IMR-90 (cell line): ENCODE results near the gene CTSS. TPM values are rescaled to one million over a fixed set of nuclear protein-coding genes. Genes with fewer than 3 reads are reported as not detected.

Experiments
- ATAC-seq: fragments of 200-7000 bp; cut with Tn5 transposase; 2 replicates; pipeline ENCODE4 v1.9.1; 2020; ENCODE audit warnings: low read depth, mild to moderate bottlenecking, moderate library complexity
- BruUV-seq: library from RNA; stranded (reverse); fragments of 400-500 nt; replicated peaks from 2 replicates; lab custom pipeline; 2021; lab: Mats Ljungman, UMichigan
- CTCF ChIA-PET: fragments of 300-600 bp; formaldehyde crosslinking; extraction: SDS; loops from one replicate; lab custom pipeline; 2021; ENCODE audit warnings: antibody characterized with exemption; lab: Yijun Ruan, JAX
- POLR2A ChIA-PET: fragments of 300-600 bp; sonication (Branson Sonifier 250); formaldehyde crosslinking; loops from one replicate; lab custom pipeline; 2022; ENCODE audit warnings: antibody characterized with exemption; ENCODE audit not compliant: unreplicated experiment; lab: Charles Lee
- DNase-seq: peaks from one replicate; pipeline ENCODE4 v3.0.0; 2013
- H2AFZ ChIP-seq: replicated peaks from 2 replicates; pipeline ENCODE3; 2013; ENCODE audit warnings: low read length, mild to moderate bottlenecking; ENCODE audit not compliant: poor library complexity
- H2AK5ac ChIP-seq: 2 replicates; pipeline ENCODE4 v1.6.1; 2013; ENCODE audit warnings: low read depth, low read length, inconsistent platforms
- H2AK9ac ChIP-seq: replicated peaks from 2 replicates; pipeline ENCODE3; 2013; ENCODE audit warnings: mild to moderate bottlenecking, low read depth, low read length, moderate library complexity; ENCODE audit not compliant: poor library complexity
- H2BK120ac ChIP-seq: 2 replicates; pipeline ENCODE4 v1.6.1; 2013; ENCODE audit warnings: low read depth, low read length, inconsistent platforms
- H2BK15ac ChIP-seq: 3 replicates; pipeline ENCODE4 v1.6.1; 2013; ENCODE audit warnings: low read depth, low read length, inconsistent platforms
- H2BK20ac ChIP-seq: 2 replicates; pipeline ENCODE4 v1.6.1; 2013; ENCODE audit warnings: low read depth, mild to moderate bottlenecking, inconsistent platforms, low read length, moderate library complexity
- H2BK5ac ChIP-seq: 2 replicates; pipeline ENCODE4 v1.6.1; 2013; ENCODE audit warnings: mild to moderate bottlenecking, low read depth, low read length, inconsistent platforms; ENCODE audit not compliant: poor library complexity, severe bottlenecking
- H3K14ac ChIP-seq: replicated peaks from 2 replicates; pipeline ENCODE4 v1.6.1; 2013; ENCODE audit warnings: low read depth, low read length, inconsistent platforms
- H3K18ac ChIP-seq: 2 replicates; pipeline ENCODE4 v1.6.1; 2013; ENCODE audit warnings: low read depth, low read length, control low read depth
- H3K23ac ChIP-seq: 2 replicates; pipeline ENCODE4 v1.6.1; 2013; ENCODE audit warnings: low read depth, low read length, inconsistent platforms
- H3K27ac ChIP-seq: 2 replicates; pipeline ENCODE4 v1.5.1; 2013; ENCODE audit warnings: mild to moderate bottlenecking, control low read depth, low read length; ENCODE audit not compliant: insufficient read depth
- H3K27me3 ChIP-seq: 2 replicates; pipeline ENCODE4 v1.6.1; 2013; ENCODE audit warnings: low read length; ENCODE audit not compliant: control insufficient read depth, insufficient read depth
- H3K36me3 ChIP-seq: 2 replicates; pipeline ENCODE4 v1.6.1; 2013; ENCODE audit warnings: low read length, mixed read lengths; ENCODE audit not compliant: control insufficient read depth, insufficient read depth
- H3K4ac ChIP-seq: 2 replicates; pipeline ENCODE4 v1.6.1; 2013; ENCODE audit warnings: low read depth, low read length, inconsistent platforms
- H3K4me1 ChIP-seq: 2 replicates; pipeline ENCODE4 v1.6.1; 2013; ENCODE audit warnings: low read length, mixed read lengths; ENCODE audit not compliant: control insufficient read depth, insufficient read depth
- H3K4me2 ChIP-seq: 2 replicates; pipeline ENCODE4 v1.6.1; 2013; ENCODE audit warnings: low read depth, mild to moderate bottlenecking, control low read depth, low read length, moderate library complexity
- H3K4me3 ChIP-seq: 2 replicates; pipeline ENCODE4 v1.5.1; 2013; ENCODE audit warnings: low read depth, mild to moderate bottlenecking, control low read depth, low read length, moderate library complexity; ENCODE audit not compliant: insufficient read depth
- H3K56ac ChIP-seq: 2 replicates; pipeline ENCODE4 v1.6.1; 2013; ENCODE audit warnings: low read length, inconsistent platforms; ENCODE audit not compliant: insufficient read depth; ENCODE audit errors: extremely low read depth
- H3K79me1 ChIP-seq, 2 experiments: 2 replicates each; pipeline ENCODE4 v1.6.1; 2013; ENCODE audit warnings: low read length in 2 of 2, inconsistent platforms in 1 of 2, low read depth in 1 of 2
- H3K9ac ChIP-seq: 2 replicates; pipeline ENCODE4 v1.6.1; 2013; ENCODE audit warnings: low read depth, low read length, control low read depth
- H3K9me1 ChIP-seq: 2 replicates; pipeline ENCODE4 v1.6.1; 2013; ENCODE audit warnings: low read length, inconsistent platforms; ENCODE audit not compliant: insufficient read depth
- H3K9me3 ChIP-seq: 2 replicates; pipeline ENCODE4 v1.6.1; 2013; ENCODE audit warnings: low read length; ENCODE audit not compliant: control insufficient read depth, insufficient read depth
- H4K20me1 ChIP-seq: 2 replicates; pipeline ENCODE4 v1.6.1; 2013; ENCODE audit warnings: low read length, inconsistent platforms; ENCODE audit not compliant: insufficient read depth
- H4K5ac ChIP-seq: 2 replicates; pipeline ENCODE4 v1.6.1; 2013; ENCODE audit warnings: mild to moderate bottlenecking, low read depth, low read length, control low read depth
- H4K8ac ChIP-seq, 2 experiments: 2 replicates each; pipeline ENCODE4 v1.6.1; 2013; ENCODE audit warnings: low read depth in 2 of 2, low read length in 2 of 2, control low read depth in 1 of 2, inconsistent platforms in 1 of 2
- H4K91ac ChIP-seq: 2 replicates; pipeline ENCODE4 v1.6.1; 2013; ENCODE audit warnings: low read depth, low read length, inconsistent platforms; ENCODE audit not compliant: insufficient read depth
- BHLHE40 ChIP-seq: fragments of 150-350 bp; IDR thresholded peaks from 2 replicates; pipeline ENCODE4 v1.6.1; 2016; ENCODE audit warnings: mild to moderate bottlenecking, low read depth, low read length
- CHD1 ChIP-seq: IDR thresholded peaks from 2 replicates; pipeline ENCODE4 v1.6.1; 2012; ENCODE audit warnings: low read depth, low read length, improper control_type of control experiment
- ELK1 ChIP-seq: fragments of 150-350 bp; IDR thresholded peaks from 2 replicates; pipeline ENCODE4 v1.6.1; 2016; ENCODE audit warnings: low read depth, mild to moderate bottlenecking, low read length, moderate library complexity, borderline replicate concordance
- FOS ChIP-seq: fragments of 150-350 bp; IDR thresholded peaks from 2 replicates; pipeline ENCODE4 v1.6.1; 2016; ENCODE audit warnings: low read depth, low read length
- MAFK ChIP-seq: IDR thresholded peaks from 2 replicates; pipeline ENCODE4 v1.6.1; 2012; ENCODE audit warnings: low read depth, low read length, improper control_type of control experiment
- MAZ ChIP-seq: IDR thresholded peaks from 2 replicates; pipeline ENCODE4 v1.6.1; 2012; ENCODE audit warnings: low read depth, mild to moderate bottlenecking, low read length, improper control_type of control experiment, moderate library complexity, borderline replicate concordance
- MXI1 ChIP-seq: IDR thresholded peaks from 2 replicates; pipeline ENCODE4 v1.6.1; 2012; ENCODE audit warnings: low read depth, mild to moderate bottlenecking, low read length, moderate library complexity, borderline replicate concordance
- NFE2L2 ChIP-seq: fragments of 150-350 bp; IDR thresholded peaks from 2 replicates; pipeline ENCODE4 v1.6.1; 2016; ENCODE audit warnings: low read depth, mild to moderate bottlenecking, low read length
- RAD21 ChIP-seq: IDR thresholded peaks from 2 replicates; pipeline ENCODE4 v1.6.1; 2012; ENCODE audit warnings: low read length, improper control_type of control experiment
- RCOR1 ChIP-seq: IDR thresholded peaks from 2 replicates; pipeline ENCODE4 v1.6.1; 2012; ENCODE audit warnings: mild to moderate bottlenecking, low read length, improper control_type of control experiment; ENCODE audit not compliant: insufficient replicate concordance
- WGBS, 2 experiments: methylation state at CpG; one replicate each; pipeline versions ENCODE4 v1.1.5 to v1.1.7; 2013; ENCODE audit warnings: missing lambda C conversion rate in 2 of 2; ENCODE audit not compliant: insufficient read length in 1 of 2; ENCODE audit errors: extremely low coverage in 2 of 2; 5-methylcytosine and 5-hydroxymethylcytosine counted together
- dilution Hi-C: fragments of 300-500 bp; cut with HindIII; formaldehyde crosslinking; loops from one replicate; pipeline ENCODE4 v1.14.3; 2018; ENCODE audit warnings: low sequenced_read_pairs; ENCODE audit not compliant: unreplicated experiment
- in situ Hi-C: fragments of 300-500 bp; cut with MboI; formaldehyde crosslinking; loops from 3 replicates; pipeline ENCODE4 v1.14.3; 2019; ENCODE audit warnings: low sequenced_read_pairs, inconsistent platforms, mixed read lengths
- intact Hi-C: fragments of 100-400 bp; cut with micrococcal nuclease; formaldehyde crosslinking; loops from 2 replicates; pipeline ENCODE4 v1.10.0; 2022
- polyA plus RNA-seq, 3 experiments: library from polyadenylated mRNA; depleted of rRNA; stranded (reverse); fragments of >200 nt; gene quantifications; 2 replicates each; pipeline ENCODE4 v1.2.3, GENCODE V29; 2012; ENCODE audit warnings: low replicate concordance in 1 of 3
- total RNA-seq: library from RNA; depleted of rRNA; stranded (reverse); fragments of >200 nt; gene quantifications from 2 replicates; pipeline ENCODE4 v1.2.3, GENCODE V29; 2012
- TF ChIP-seq, protein P1 (sequence below): fragments of 150-350 bp; IDR thresholded peaks from 2 replicates; pipeline ENCODE4 v1.6.1; 2017; ENCODE audit warnings: mild to moderate bottlenecking, antibody characterized with exemption, low read length, low read depth
- TF ChIP-seq, protein P2 (sequence below): conservative IDR thresholded peaks from 2 replicates; pipeline ENCODE4 v1.5.1; 2012; ENCODE audit warnings: mild to moderate bottlenecking, low read depth, low read length, improper control_type of control experiment

Gene CTSS
- total and polyA plus RNA-seq, 2 of the 4 experiments (the other 2 are of a cell fraction), result 0.18 to 0.48 TPM

GRCh38 chr1:150724336-150724735 lies 41.2 kb downstream of the CTSS start:
- Histone ChIP-seq H2AFZ (no peak overlapping the region), H2BK5ac (no peak overlapping the region), H3K9ac (no peak overlapping the region), H3K23ac (no peak overlapping the region), H3K79me1 (no peaks in the 10 kb centered on the region), H2AK9ac (no peak overlapping the region), H4K91ac (no peak overlapping the region), H3K9me1 (no peaks in the 10 kb centered on the region), H4K20me1 (no peaks in the 10 kb centered on the region), H3K18ac (no peak overlapping the region), H2BK20ac (no peak overlapping the region), H4K5ac (no peak overlapping the region), H3K27me3 (no peaks in the 10 kb centered on the region), H3K4me2 (no peak overlapping the region), H3K4me3 (no peak overlapping the region), H2BK120ac (no peak overlapping the region), H3K9me3 (no peaks in the 10 kb centered on the region), H3K14ac (no peak overlapping the region), H3K56ac (no peak overlapping the region), H2BK15ac (no peak overlapping the region), H3K4ac (no peak overlapping the region), H3K4me1 (no peaks in the 10 kb centered on the region), H2AK5ac (no peak overlapping the region), H3K36me3 (no peaks in the 10 kb centered on the region), H3K27ac (no peak overlapping the region), H4K8ac (no peak overlapping the region)
- dilution Hi-C loops, result no loop called here
- ChIA-PET POLR2A (no interaction called here), CTCF (no interaction called here)
- DNase-seq (no peak), ATAC-seq (no peak)
- TF ChIP-seq MAFK (no peak), MXI1 (no peak), NFE2L2 (no peak), ELK1 (no peak), MAZ (no peak), RAD21 (no peak), BHLHE40 (no peak), FOS (no peak), RCOR1 (no peak), CHD1 (no peak)
- TF ChIP-seq, protein P1, sequence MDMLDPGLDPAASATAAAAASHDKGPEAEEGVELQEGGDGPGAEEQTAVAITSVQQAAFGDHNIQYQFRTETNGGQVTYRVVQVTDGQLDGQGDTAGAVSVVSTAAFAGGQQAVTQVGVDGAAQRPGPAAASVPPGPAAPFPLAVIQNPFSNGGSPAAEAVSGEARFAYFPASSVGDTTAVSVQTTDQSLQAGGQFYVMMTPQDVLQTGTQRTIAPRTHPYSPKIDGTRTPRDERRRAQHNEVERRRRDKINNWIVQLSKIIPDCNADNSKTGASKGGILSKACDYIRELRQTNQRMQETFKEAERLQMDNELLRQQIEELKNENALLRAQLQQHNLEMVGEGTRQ, result no peak
- TF ChIP-seq, protein P2, sequence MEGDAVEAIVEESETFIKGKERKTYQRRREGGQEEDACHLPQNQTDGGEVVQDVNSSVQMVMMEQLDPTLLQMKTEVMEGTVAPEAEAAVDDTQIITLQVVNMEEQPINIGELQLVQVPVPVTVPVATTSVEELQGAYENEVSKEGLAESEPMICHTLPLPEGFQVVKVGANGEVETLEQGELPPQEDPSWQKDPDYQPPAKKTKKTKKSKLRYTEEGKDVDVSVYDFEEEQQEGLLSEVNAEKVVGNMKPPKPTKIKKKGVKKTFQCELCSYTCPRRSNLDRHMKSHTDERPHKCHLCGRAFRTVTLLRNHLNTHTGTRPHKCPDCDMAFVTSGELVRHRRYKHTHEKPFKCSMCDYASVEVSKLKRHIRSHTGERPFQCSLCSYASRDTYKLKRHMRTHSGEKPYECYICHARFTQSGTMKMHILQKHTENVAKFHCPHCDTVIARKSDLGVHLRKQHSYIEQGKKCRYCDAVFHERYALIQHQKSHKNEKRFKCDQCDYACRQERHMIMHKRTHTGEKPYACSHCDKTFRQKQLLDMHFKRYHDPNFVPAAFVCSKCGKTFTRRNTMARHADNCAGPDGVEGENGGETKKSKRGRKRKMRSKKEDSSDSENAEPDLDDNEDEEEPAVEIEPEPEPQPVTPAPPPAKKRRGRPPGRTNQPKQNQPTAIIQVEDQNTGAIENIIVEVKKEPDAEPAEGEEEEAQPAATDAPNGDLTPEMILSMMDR, result no peak
- intact Hi-C loops, result no loop called here
- BruUV-seq, result no TSS peak
- 100% methylated on average over 1 of the region's 2 CpGs; no CpG with 5 or more reads in 1 of the 2 experiments for WGBS, 2 experiments
- in situ Hi-C loops, result no loop called here
